Mucosa of descending colon (tissue), 3 donors: ENCODE data around the gene CTSL. TPM values are rescaled to one million over a fixed set of nuclear protein-coding genes. Genes with fewer than 3 reads are reported as not detected.

Experiments
- ATAC-seq: fragments of 200-7000 bp; cut with Tn5 transposase; one replicate; pipeline ENCODE4 v1.9.1; 2020; ENCODE audit warnings: mild to moderate bottlenecking, moderate library complexity
- DNase-seq, 3 donors: peaks; one replicate each; pipeline ENCODE4 v3.0.0-alpha.2; 2020
- H3K36me3 ChIP-seq: fragments of 200-600 bp; one replicate; pipeline ENCODE4 v1.8.0; 2021; ENCODE audit warnings: low read depth, mild to moderate bottlenecking
- H3K4me1 ChIP-seq: fragments of 200-600 bp; one replicate; pipeline ENCODE4 v1.8.0; 2021; ENCODE audit warnings: low read depth, mild to moderate bottlenecking
- H3K4me3 ChIP-seq: fragments of 200-600 bp; one replicate; pipeline ENCODE4 v1.8.0; 2021; ENCODE audit warnings: mild to moderate bottlenecking
- H3K9me3 ChIP-seq: fragments of 200-600 bp; one replicate; pipeline ENCODE4 v1.8.0; 2021; ENCODE audit warnings: mild to moderate bottlenecking
- intact Hi-C, 2 donors: fragments of 100-400 bp; cut with DNase I in 1 of 2; cut with micrococcal nuclease in 1 of 2; formaldehyde crosslinking; loops; one replicate each; pipeline versions ENCODE4 v1.11.0 to v1.11.1; 2022; cut with DNase I, micrococcal nuclease
- total RNA-seq, 3 donors: library from RNA; stranded (reverse); fragmentation: NEBNext Ultra II Directional in 2 of 3; extraction: Animal tissue kit (Norgen Biotek cat#: 25700) in 2 of 3; gene quantifications; one replicate each; pipeline versions ENCODE4 v1.2.1 to v1.2.4, GENCODE V29; 2021 to 2023
- TF ChIP-seq, protein P1 (sequence below): fragments of 200-600 bp; IDR thresholded peaks from one replicate; pipeline ENCODE4 v1.8.0; 2022; ENCODE audit warnings: antibody characterized with exemption, mild to moderate bottlenecking
- donor health status: DM: no; HTN: no; CAD: no; lungs with moderate emphysema.
- donor health status: DM: no; HTN: no; CAD: no.
- donor health status: DM: no; HTN: yes; CAD: no.

CTSL gene
- total RNA-seq, 3 donors from 2014 or later = 60.1 to 139 (median 62.3) TPM

DNA sequence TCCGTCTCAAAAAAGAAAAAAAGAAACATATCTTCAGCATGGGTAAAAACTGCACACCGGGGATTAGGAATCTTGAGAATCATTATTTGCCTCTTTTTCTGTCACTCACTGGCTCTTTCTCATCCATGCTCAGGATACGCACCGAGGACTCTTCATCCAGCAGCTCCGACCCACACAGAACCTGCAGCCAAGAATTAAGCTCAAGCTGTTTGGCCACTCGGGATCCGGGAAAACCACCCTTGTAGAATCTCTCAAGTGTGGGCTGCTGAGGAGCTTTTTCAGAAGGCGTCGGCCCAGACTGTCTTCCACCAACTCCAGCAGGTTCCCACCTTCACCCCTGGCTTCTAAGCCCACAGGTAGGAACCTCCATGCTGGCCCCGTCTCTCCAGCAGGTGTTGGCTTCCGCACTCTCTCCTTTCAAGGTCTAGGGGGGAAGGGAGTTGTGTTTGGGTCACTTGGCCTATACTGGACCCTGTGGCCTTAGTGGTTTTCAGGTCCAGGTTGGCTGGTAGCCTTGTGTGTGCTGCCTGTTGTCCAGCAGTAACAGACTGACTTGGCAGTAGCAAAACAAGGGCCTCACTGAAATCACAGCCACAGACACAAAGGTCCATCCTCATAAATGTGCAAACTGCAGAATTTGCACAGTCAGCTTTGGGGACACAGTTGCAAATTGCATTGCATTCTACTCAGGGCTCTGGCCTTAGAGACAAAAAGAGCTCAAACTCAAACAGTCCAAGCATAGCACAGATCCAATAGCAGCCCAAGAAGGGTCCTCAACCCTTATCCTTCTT lies 44.5 kb upstream of the CTSL start:
- no peaks in the 10 kb centered on the region for H3K36me3 ChIP-seq
- H3K9me3 ChIP-seq = no peaks in the 10 kb centered on the region
- H3K4me1 ChIP-seq = no peaks in the 10 kb centered on the region
- intact Hi-C loops = no loop called here
- no peak overlapping the region for H3K4me3 ChIP-seq
- ATAC-seq (no peak), DNase-seq (no peak)
- TF ChIP-seq, protein P1, sequence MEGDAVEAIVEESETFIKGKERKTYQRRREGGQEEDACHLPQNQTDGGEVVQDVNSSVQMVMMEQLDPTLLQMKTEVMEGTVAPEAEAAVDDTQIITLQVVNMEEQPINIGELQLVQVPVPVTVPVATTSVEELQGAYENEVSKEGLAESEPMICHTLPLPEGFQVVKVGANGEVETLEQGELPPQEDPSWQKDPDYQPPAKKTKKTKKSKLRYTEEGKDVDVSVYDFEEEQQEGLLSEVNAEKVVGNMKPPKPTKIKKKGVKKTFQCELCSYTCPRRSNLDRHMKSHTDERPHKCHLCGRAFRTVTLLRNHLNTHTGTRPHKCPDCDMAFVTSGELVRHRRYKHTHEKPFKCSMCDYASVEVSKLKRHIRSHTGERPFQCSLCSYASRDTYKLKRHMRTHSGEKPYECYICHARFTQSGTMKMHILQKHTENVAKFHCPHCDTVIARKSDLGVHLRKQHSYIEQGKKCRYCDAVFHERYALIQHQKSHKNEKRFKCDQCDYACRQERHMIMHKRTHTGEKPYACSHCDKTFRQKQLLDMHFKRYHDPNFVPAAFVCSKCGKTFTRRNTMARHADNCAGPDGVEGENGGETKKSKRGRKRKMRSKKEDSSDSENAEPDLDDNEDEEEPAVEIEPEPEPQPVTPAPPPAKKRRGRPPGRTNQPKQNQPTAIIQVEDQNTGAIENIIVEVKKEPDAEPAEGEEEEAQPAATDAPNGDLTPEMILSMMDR = no peak

DNA sequence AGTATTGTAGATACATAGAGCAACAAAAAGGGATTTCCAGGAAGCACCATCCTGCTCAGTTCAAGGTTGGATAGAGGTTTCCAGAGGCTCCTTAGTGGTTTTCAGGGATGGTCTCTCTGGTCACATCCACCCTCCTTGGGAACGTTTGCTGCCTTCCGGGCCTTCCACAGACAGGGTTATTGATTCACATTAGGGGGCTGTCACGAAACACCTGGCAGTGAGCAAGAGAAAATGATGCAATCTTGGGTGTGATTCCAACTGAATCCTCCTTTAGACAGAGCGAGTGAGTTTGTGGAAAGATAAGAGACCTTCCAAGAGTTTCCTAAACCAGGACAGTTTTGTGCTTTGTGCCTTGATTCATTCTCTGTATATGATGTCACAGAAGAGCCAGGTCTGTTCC lies 43.8 kb upstream of the CTSL start:
- TF ChIP-seq, protein P1 = no peak
- H3K4me3 ChIP-seq = no peak overlapping the region
- intact Hi-C loops = no loop called here
- H3K36me3 ChIP-seq = no peaks in the 10 kb centered on the region
- ATAC-seq = no peak
- no peaks in the 10 kb centered on the region for H3K9me3 ChIP-seq
- H3K4me1 ChIP-seq = no peaks in the 10 kb centered on the region
- no peak for DNase-seq

DNA sequence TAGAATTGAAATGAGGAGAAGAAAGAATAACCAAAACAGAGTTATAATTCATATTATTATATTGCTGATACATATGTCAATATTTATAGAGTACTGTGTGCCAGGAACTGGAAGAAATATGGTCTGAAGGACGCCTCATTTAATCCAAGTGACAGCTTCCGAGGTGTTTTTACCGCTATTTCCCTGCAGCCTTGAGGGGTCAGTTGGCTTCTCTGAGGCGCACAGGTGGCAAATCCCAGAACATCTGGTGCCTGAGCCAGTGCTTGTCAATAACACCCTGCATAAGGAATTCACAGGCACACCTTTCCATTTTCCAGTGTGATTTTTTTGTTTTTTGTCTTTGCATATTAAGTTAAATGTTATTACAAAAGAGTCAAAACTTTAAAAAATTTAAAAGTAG lies 43.3 kb upstream of the CTSL start:
- no peak for DNase-seq
- intact Hi-C loops = no loop called here
- H3K4me3 ChIP-seq = no peak overlapping the region
- H3K9me3 ChIP-seq = no peaks in the 10 kb centered on the region
- no peaks in the 10 kb centered on the region for H3K4me1 ChIP-seq
- TF ChIP-seq, protein P1 = no peak
- H3K36me3 ChIP-seq = no peaks in the 10 kb centered on the region
- ATAC-seq = no peak

DNA sequence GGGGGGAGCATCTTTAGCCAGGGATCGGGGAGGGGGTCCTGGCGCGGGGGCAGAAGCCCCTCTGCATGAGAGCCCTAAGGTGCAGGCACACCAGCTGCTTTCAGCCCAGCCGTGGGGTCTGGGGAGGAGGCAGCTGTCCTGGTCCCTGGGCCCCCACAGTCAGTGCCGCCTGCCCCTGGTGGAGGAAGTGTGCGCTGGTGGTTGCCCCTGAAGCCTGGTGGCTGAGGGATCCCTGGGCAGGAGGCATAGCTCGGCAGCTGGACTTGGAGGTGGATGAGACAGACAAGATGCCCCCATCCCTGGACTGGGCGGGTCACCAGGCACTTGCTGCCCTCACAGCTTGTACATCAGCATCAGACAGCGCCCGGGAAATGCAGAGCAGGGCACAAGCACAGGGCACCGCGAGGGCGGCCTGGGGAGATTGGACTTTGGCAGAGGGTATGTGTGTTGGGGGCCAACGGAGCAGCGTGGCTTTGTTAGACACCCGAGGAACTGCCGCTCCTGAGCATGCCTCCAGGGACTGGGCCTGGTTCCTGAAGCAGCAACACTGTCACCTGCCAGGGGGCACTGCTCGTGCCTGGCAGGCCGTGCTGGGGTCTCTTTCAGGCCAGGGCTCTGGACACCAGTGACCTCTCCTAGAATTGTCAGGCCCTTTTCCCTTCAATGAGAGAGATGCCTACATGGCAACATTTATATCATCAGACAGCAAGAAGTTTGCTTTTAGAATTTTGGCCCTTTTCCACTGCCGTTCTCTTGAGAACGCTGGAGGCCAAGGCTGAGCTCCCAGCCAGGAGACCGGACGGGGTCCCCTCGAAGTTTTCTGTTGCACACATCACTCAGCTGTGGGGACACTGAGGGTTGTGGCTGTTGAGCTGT lies 41.9 kb upstream of the CTSL start:
- Histone ChIP-seq H3K4me1 (no peaks in the 10 kb centered on the region), H3K4me3 (no peak overlapping the region), H3K9me3 (no peaks in the 10 kb centered on the region), H3K36me3 (no peaks in the 10 kb centered on the region)
- intact Hi-C loops = no loop called here
- DNase-seq = no peak
- TF ChIP-seq, protein P1 = no peak
- no peak for ATAC-seq

DNA sequence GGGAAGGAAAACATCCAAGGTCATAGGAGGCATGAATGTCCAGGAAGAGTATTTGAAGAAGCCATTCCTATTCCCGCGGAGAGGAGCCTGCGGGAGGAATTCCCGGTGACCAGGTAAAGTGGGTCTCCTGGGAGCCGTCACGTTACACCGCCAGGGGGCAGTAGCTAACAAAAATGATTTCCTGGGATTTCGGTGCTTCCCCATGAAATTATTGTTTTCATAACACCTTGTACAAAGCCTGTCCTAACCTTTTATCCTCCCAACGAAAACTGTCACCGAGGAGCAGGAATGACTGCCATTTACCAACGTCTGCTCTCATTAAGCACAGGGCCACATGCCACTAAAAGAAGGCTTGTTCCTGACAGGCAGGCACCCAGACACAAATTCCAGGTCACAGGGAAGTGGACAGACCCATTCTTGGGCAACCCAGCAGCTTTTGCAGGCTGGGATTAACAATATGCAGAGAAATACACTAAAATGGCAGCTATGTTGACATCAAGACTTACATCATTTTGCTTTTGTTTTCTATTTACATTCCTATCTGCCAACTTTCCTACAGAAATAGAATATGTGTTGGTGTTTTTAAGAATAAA lies 41.2 kb upstream of the CTSL start:
- H3K36me3 ChIP-seq = no peaks in the 10 kb centered on the region

More for the DNA sequence above, 41.2 kb upstream of the CTSL start:
- intact Hi-C loops = no loop called here
- Histone ChIP-seq H3K4me1 (no peaks in the 10 kb centered on the region), H3K9me3 (no peaks in the 10 kb centered on the region), H3K4me3 (no peak overlapping the region)
- peak in 2 of 3 donors; percentile 73 to 86 for DNase-seq
- peak; percentile 80 for ATAC-seq
- TF ChIP-seq, protein P1 = peak; percentile 45
